ENCODE results near the gene NDUFA5. TPM values are rescaled to one million over a fixed set of nuclear protein-coding genes. Genes with fewer than 3 reads are reported as not detected.

Gene NDUFA5
- 55.2 and 70.2 TPM in 2 replicates for total RNA-seq (2014; rRNA removed; shearing (Covaris generic))
- polyA plus RNA-seq (2016; fragmentation: Nextera tagmentation; extraction: Ambion mirVana), result 189 and 207 TPM in 2 replicates
- long read RNA-seq, transcript NDUFA5-202 (4 exons, 1,360 nt), result minor isoform, 9 of 114 reads
- long read RNA-seq, transcript NDUFA5-201 (5 exons, 1,901 nt), result major isoform, 95 of 114 reads
- long read RNA-seq, partial matches to known transcripts, result 3 of 114 reads
- long read RNA-seq, other reads (novel, unspliced or antisense), result 7 of 114 reads

DNA sequence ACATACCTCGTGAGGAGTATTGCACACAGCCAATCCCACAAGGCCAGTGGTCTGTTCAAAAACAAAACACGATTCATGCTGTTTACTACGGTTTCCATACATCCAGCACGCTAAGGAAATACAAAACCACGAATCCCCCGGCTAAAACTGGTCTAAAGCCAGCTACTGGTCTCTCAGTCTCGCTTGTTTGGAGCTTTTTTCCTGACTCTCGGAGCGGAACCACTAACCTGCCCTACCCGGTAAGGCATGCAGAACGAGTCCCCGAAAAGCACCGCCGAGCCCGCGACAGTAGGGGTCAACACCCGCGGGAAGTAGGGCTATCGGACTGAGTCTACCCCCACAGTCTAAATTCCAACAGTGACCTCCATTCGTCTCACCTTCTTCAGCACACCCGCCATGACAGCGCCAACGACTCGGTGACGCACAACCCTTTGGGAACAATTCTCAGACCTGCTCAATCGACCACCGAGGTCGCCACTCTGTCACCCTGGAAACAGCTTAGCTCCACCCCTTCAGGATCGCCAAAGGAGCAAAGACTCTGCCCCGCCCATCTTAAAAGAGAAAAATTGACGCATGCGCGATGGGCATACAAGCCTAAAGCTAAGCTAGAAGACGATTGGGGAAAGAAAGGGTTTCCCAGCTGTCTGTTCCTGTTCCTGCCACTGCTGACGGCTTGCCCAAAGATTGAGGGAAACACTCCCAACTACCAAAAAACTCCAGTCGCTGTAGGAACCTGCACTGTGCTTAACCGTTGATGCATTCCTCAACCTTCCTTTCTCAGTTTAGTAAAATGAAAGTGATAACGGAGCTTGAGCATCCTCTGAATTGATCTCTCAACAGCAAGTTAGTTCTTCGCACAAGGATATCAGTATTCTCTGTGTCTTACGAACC is at the start of gene NDUFA5:
TSS of gene NDUFA5 (minus strand) at position 421 of the 891 bp plus-strand sequence. CDS start at position 398, 23 bp downstream.
- Mint-ChIP-seq H3K27me3 (ENCODE audit: insufficient read depth, low read depth, poor library complexity) (no peaks in the 10 kb centered on the region), H3K4me3 (no peak within 1 kb of the TSS), H3K36me3 (ENCODE audit: low read depth) (peaks cover 9% of the 10 kb centered on the region), H3K4me1 (no peaks in the 10 kb centered on the region; the same call in 1 of the 3 replicates), H3K9me3 (no peaks in the 10 kb centered on the region), H3K27ac (no peak within 1 kb of the TSS)
- H3K4me3 ChIP-seq, result peak within 1 kb of the TSS; percentile 76
- H4K20me1 ChIP-seq (replicated peaks; ENCODE audit: insufficient read depth), result no peaks in the 10 kb centered on the region; the same call in 1 of the 2 replicates
- peaks cover 4% of the 10 kb centered on the region for H3K36me3 ChIP-seq (ENCODE audit: insufficient read depth)
- ATAC-seq (peak; percentile 96), DNase-seq (ENCODE audit: low spot score) (peak; percentile 100)
- peaks cover 46% of the 10 kb centered on the region for H3K79me2 ChIP-seq (replicated peaks; ENCODE audit: insufficient read depth)
- H2AFZ ChIP-seq, result peak within 1 kb of the TSS; percentile 72
- H3K4me1 ChIP-seq (ENCODE audit: insufficient read depth), result peaks cover 10% of the 10 kb centered on the region; the same call in 1 of the 2 replicates
- H3K4me2 ChIP-seq, result peak within 1 kb of the TSS; percentile 95
- no peaks in the 10 kb centered on the region for H3F3A ChIP-seq (replicated peaks; ENCODE audit: low read depth)
- no peaks in the 10 kb centered on the region for H3K27me3 ChIP-seq (ENCODE audit: insufficient read depth)
- TF ChIP-seq, protein P1, sequence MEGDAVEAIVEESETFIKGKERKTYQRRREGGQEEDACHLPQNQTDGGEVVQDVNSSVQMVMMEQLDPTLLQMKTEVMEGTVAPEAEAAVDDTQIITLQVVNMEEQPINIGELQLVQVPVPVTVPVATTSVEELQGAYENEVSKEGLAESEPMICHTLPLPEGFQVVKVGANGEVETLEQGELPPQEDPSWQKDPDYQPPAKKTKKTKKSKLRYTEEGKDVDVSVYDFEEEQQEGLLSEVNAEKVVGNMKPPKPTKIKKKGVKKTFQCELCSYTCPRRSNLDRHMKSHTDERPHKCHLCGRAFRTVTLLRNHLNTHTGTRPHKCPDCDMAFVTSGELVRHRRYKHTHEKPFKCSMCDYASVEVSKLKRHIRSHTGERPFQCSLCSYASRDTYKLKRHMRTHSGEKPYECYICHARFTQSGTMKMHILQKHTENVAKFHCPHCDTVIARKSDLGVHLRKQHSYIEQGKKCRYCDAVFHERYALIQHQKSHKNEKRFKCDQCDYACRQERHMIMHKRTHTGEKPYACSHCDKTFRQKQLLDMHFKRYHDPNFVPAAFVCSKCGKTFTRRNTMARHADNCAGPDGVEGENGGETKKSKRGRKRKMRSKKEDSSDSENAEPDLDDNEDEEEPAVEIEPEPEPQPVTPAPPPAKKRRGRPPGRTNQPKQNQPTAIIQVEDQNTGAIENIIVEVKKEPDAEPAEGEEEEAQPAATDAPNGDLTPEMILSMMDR (conservative IDR thresholded peaks at IDR 0.05; ENCODE audit: low read depth in 2 of 2), result no peak
- TF ChIP-seq, protein P2, sequence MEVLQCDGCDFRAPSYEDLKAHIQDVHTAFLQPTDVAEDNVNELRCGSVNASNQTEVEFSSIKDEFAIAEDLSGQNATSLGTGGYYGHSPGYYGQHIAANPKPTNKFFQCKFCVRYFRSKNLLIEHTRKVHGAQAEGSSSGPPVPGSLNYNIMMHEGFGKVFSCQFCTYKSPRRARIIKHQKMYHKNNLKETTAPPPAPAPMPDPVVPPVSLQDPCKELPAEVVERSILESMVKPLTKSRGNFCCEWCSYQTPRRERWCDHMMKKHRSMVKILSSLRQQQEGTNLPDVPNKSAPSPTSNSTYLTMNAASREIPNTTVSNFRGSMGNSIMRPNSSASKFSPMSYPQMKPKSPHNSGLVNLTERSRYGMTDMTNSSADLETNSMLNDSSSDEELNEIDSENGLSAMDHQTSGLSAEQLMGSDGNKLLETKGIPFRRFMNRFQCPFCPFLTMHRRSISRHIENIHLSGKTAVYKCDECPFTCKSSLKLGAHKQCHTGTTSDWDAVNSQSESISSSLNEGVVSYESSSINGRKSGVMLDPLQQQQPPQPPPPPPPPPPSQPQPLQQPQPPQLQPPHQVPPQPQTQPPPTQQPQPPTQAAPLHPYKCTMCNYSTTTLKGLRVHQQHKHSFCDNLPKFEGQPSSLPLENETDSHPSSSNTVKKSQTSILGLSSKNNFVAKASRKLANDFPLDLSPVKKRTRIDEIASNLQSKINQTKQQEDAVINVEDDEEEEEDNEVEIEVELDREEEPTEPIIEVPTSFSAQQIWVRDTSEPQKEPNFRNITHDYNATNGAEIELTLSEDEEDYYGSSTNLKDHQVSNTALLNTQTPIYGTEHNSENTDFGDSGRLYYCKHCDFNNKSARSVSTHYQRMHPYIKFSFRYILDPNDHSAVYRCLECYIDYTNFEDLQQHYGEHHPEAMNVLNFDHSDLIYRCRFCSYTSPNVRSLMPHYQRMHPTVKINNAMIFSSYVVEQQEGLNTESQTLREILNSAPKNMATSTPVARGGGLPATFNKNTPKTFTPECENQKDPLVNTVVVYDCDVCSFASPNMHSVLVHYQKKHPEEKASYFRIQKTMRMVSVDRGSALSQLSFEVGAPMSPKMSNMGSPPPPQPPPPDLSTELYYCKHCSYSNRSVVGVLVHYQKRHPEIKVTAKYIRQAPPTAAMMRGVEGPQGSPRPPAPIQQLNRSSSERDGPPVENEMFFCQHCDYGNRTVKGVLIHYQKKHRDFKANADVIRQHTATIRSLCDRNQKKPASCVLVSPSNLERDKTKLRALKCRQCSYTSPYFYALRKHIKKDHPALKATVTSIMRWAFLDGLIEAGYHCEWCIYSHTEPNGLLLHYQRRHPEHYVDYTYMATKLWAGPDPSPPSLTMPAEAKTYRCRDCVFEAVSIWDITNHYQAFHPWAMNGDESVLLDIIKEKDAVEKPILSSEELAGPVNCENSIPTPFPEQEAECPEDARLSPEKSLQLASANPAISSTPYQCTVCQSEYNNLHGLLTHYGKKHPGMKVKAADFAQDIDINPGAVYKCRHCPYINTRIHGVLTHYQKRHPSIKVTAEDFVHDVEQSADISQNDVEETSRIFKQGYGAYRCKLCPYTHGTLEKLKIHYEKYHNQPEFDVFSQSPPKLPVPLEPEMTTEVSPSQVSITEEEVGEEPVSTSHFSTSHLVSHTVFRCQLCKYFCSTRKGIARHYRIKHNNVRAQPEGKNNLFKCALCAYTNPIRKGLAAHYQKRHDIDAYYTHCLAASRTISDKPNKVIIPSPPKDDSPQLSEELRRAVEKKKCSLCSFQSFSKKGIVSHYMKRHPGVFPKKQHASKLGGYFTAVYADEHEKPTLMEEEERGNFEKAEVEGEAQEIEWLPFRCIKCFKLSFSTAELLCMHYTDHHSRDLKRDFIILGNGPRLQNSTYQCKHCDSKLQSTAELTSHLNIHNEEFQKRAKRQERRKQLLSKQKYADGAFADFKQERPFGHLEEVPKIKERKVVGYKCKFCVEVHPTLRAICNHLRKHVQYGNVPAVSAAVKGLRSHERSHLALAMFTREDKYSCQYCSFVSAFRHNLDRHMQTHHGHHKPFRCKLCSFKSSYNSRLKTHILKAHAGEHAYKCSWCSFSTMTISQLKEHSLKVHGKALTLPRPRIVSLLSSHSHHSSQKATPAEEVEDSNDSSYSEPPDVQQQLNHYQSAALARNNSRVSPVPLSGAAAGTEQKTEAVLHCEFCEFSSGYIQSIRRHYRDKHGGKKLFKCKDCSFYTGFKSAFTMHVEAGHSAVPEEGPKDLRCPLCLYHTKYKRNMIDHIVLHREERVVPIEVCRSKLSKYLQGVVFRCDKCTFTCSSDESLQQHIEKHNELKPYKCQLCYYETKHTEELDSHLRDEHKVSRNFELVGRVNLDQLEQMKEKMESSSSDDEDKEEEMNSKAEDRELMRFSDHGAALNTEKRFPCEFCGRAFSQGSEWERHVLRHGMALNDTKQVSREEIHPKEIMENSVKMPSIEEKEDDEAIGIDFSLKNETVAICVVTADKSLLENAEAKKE (CRISPR knock-in tag; IDR thresholded peaks at IDR 0.05), result no peak
- TF ChIP-seq NANOG (IDR thresholded peaks at IDR 0.05; ENCODE audit: borderline replicate concordance) (no peak), JUNB (IDR thresholded peaks at IDR 0.05; ENCODE audit: unreplicated experiment) (no peak), ZNF331 (CRISPR knock-in tag; IDR thresholded peaks at IDR 0.05; ENCODE audit: low read depth) (no peak), EZH2 (IDR thresholded peaks at IDR 0.05; ENCODE audit: low read depth, unreplicated experiment) (no peak), POLR2AphosphoS5 (IDR thresholded peaks at IDR 0.05; ENCODE audit: low read depth) (peak; percentile 82), EZH2phosphoT487 (IDR thresholded peaks at IDR 0.05; ENCODE audit: unreplicated experiment) (no peak), CREB1 (CRISPR knock-in tag; IDR thresholded peaks at IDR 0.05; ENCODE audit: low read depth) (peak; percentile 89), STAT1 (IDR thresholded peaks at IDR 0.05; ENCODE audit: unreplicated experiment) (no peak)
- TF ChIP-seq, protein P3, sequence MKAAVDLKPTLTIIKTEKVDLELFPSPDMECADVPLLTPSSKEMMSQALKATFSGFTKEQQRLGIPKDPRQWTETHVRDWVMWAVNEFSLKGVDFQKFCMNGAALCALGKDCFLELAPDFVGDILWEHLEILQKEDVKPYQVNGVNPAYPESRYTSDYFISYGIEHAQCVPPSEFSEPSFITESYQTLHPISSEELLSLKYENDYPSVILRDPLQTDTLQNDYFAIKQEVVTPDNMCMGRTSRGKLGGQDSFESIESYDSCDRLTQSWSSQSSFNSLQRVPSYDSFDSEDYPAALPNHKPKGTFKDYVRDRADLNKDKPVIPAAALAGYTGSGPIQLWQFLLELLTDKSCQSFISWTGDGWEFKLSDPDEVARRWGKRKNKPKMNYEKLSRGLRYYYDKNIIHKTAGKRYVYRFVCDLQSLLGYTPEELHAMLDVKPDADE (IDR thresholded peaks at IDR 0.05), result peak; percentile 63; the same call in 1 of the 2 replicates
- H3K27ac ChIP-seq (ENCODE audit: low read depth), result peak within 1 kb of the TSS; percentile 73
- H3K9me2 ChIP-seq (ENCODE audit: insufficient read depth), result no peaks in the 10 kb centered on the region
